ENCODE measurements around the gene SIGLECL1. TPM values are rescaled to one million over a fixed set of nuclear protein-coding genes. Genes with fewer than 3 reads are reported as not detected.
A peak's percentile ranks its signal among the peaks of the same experiment; 100 is the strongest.

SIGLECL1 gene
- total RNA-seq, 1 experiment from 2014 or later: not detected

DNA sequence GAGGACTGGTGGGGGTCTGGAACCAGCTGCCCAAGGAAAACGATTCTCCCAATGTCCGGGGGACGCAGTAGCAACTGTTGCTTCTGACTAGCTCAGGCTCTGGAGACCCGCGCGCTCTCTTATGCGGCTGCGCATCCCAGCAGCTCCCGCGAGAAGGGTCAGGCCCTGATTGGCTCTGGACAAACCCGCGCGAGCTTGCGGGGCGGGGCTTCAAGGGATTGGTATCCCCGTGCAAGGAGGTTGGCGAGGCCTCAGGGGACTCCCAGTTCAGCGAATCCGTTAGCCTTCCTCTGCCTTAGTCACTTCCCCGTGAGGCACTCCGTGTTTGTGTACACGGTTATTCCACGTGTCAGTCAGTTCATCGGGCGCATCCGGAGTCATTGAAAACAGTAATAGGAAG is 20.2 kb downstream of the SIGLECL1 start:
- no peak overlapping the region for H3K27ac Mint-ChIP-seq

DNA sequence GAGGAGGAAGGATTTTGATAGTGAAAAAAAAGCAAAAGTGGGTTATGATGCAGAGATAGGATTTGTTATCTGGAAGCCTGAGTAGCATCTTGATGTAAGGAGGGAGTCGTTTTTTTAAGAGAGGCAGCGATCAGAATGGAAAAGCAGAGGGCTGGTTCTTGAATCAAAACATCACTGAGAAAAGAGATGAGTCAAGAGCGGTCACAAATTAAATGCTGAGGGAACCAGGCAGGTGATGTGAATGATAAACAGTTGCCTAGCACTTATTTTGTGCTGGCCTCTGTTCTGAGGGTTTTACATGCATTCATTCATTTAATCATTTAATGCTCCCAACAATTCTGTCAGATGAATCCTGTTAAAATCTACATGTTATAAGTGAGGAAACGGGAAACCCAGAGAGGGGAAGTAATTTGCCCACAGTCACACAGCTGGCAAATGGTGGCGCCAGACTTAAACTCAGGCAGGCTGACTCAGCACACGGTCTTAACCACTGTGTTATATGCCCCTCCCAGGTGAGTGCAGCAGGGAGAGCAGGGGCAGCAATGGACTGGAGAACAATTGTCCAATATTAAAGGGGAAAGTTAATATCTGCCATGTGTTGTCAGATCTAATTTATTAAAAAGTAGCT is 21.4 kb downstream of the SIGLECL1 start:
- peaks cover 15% of the 10 kb centered on the region for H3K4me1 Mint-ChIP-seq
- TF ChIP-seq, protein P1, sequence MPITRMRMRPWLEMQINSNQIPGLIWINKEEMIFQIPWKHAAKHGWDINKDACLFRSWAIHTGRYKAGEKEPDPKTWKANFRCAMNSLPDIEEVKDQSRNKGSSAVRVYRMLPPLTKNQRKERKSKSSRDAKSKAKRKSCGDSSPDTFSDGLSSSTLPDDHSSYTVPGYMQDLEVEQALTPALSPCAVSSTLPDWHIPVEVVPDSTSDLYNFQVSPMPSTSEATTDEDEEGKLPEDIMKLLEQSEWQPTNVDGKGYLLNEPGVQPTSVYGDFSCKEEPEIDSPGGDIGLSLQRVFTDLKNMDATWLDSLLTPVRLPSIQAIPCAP (CRISPR knock-in tag; IDR thresholded peaks at IDR 0.05): no peak
- TF ChIP-seq, protein P2, sequence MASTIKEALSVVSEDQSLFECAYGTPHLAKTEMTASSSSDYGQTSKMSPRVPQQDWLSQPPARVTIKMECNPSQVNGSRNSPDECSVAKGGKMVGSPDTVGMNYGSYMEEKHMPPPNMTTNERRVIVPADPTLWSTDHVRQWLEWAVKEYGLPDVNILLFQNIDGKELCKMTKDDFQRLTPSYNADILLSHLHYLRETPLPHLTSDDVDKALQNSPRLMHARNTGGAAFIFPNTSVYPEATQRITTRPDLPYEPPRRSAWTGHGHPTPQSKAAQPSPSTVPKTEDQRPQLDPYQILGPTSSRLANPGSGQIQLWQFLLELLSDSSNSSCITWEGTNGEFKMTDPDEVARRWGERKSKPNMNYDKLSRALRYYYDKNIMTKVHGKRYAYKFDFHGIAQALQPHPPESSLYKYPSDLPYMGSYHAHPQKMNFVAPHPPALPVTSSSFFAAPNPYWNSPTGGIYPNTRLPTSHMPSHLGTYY (CRISPR knock-in tag; IDR thresholded peaks at IDR 0.05): no peak
- TF ChIP-seq, protein P3, sequence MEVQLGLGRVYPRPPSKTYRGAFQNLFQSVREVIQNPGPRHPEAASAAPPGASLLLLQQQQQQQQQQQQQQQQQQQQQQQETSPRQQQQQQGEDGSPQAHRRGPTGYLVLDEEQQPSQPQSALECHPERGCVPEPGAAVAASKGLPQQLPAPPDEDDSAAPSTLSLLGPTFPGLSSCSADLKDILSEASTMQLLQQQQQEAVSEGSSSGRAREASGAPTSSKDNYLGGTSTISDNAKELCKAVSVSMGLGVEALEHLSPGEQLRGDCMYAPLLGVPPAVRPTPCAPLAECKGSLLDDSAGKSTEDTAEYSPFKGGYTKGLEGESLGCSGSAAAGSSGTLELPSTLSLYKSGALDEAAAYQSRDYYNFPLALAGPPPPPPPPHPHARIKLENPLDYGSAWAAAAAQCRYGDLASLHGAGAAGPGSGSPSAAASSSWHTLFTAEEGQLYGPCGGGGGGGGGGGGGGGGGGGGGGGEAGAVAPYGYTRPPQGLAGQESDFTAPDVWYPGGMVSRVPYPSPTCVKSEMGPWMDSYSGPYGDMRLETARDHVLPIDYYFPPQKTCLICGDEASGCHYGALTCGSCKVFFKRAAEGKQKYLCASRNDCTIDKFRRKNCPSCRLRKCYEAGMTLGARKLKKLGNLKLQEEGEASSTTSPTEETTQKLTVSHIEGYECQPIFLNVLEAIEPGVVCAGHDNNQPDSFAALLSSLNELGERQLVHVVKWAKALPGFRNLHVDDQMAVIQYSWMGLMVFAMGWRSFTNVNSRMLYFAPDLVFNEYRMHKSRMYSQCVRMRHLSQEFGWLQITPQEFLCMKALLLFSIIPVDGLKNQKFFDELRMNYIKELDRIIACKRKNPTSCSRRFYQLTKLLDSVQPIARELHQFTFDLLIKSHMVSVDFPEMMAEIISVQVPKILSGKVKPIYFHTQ (CRISPR knock-in tag; IDR thresholded peaks at IDR 0.05): no peak
- TF ChIP-seq ZNF263 (CRISPR knock-in tag; IDR thresholded peaks at IDR 0.05; ENCODE audit: low read depth) (no peak), ZNF138 (CRISPR knock-in tag; conservative IDR thresholded peaks at IDR 0.05) (no peak), ZNF317 (CRISPR knock-in tag; IDR thresholded peaks at IDR 0.05; ENCODE audit: borderline replicate concordance, low read depth) (no peak), TCF7 (CRISPR knock-in tag; IDR thresholded peaks at IDR 0.05; ENCODE audit: low read depth) (no peak), GRHL2 (CRISPR knock-in tag; IDR thresholded peaks at IDR 0.05; ENCODE audit: insufficient replicate concordance, severe bottlenecking) (no peak), MYBL2 (CRISPR knock-in tag; IDR thresholded peaks at IDR 0.05) (no peak)
- TF ChIP-seq, protein P4, sequence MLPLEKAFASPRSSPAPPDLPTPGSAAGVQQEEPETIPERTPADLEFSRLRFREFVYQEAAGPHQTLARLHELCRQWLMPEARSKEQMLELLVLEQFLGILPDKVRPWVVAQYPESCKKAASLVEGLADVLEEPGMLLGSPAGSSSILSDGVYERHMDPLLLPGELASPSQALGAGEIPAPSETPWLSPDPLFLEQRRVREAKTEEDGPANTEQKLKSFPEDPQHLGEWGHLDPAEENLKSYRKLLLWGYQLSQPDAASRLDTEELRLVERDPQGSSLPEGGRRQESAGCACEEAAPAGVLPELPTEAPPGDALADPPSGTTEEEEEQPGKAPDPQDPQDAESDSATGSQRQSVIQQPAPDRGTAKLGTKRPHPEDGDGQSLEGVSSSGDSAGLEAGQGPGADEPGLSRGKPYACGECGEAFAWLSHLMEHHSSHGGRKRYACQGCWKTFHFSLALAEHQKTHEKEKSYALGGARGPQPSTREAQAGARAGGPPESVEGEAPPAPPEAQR (CRISPR knock-in tag; IDR thresholded peaks at IDR 0.05): no peak
- TF ChIP-seq, protein P5, sequence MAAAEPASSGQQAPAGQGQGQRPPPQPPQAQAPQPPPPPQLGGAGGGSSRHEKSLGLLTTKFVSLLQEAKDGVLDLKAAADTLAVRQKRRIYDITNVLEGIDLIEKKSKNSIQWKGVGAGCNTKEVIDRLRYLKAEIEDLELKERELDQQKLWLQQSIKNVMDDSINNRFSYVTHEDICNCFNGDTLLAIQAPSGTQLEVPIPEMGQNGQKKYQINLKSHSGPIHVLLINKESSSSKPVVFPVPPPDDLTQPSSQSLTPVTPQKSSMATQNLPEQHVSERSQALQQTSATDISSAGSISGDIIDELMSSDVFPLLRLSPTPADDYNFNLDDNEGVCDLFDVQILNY (CRISPR knock-in tag; IDR thresholded peaks at IDR 0.05): no peak
- TF ChIP-seq, protein P6, sequence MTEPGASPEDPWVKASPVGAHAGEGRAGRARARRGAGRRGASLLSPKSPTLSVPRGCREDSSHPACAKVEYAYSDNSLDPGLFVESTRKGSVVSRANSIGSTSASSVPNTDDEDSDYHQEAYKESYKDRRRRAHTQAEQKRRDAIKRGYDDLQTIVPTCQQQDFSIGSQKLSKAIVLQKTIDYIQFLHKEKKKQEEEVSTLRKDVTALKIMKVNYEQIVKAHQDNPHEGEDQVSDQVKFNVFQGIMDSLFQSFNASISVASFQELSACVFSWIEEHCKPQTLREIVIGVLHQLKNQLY (CRISPR knock-in tag; IDR thresholded peaks at IDR 0.05): no peak
- H3K36me3 Mint-ChIP-seq: no peaks in the 10 kb centered on the region
- peak; percentile 73 for ATAC-seq
- POLR2A ChIA-PET: no interaction called here
- no peak overlapping the region for H3K27ac Mint-ChIP-seq
- H3K9me3 Mint-ChIP-seq: no peaks in the 10 kb centered on the region
- no peak for DNase-seq (ENCODE audit: low spot score)
- CTCF ChIA-PET: interaction anchor here (4.8 kb wide), 1 partner anchor 13 kb away, joined by 34 read pairs; no protein-coding TSS in a partner anchor
- H3K27me3 Mint-ChIP-seq (ENCODE audit: low read depth): peaks cover 11% of the 10 kb centered on the region
- no peak overlapping the region for H3K4me3 Mint-ChIP-seq

More for the DNA sequence above, 20.2 kb downstream of the SIGLECL1 start:
- Mint-ChIP-seq H3K36me3 (no peaks in the 10 kb centered on the region), H3K27me3 (ENCODE audit: low read depth) (peaks cover 11% of the 10 kb centered on the region), H3K9me3 (no peaks in the 10 kb centered on the region), H3K4me1 (peaks cover 15% of the 10 kb centered on the region), H3K4me3 (no peak overlapping the region)
- peak; percentile 81 for ATAC-seq
- ChIA-PET CTCF (interaction anchor here (0.9 to 4.8 kb wide), 5 partner anchors 12 to 151 kb away, joined by 3 to 34 read pairs (median 4); no protein-coding TSS in a partner anchor), POLR2A (no interaction called here)
- DNase-seq (ENCODE audit: low spot score): peak; percentile 34
- TF ChIP-seq, protein P5 (CRISPR knock-in tag; IDR thresholded peaks at IDR 0.05): no peak
- TF ChIP-seq ZNF219 (CRISPR knock-in tag; IDR thresholded peaks at IDR 0.05; ENCODE audit: borderline replicate concordance) (no peak), FOXK1 (CRISPR knock-in tag; IDR thresholded peaks at IDR 0.05) (no peak), SMAD3 (CRISPR knock-in tag; IDR thresholded peaks at IDR 0.05; ENCODE audit: borderline replicate concordance) (no peak), NR3C1 (CRISPR knock-in tag; conservative IDR thresholded peaks at IDR 0.05; ENCODE audit: low read depth) (no peak), ZNF232 (CRISPR knock-in tag; IDR thresholded peaks at IDR 0.05) (no peak), ZBTB21 (CRISPR knock-in tag; IDR thresholded peaks at IDR 0.05; ENCODE audit: borderline replicate concordance) (no peak)
- TF ChIP-seq, protein P7, sequence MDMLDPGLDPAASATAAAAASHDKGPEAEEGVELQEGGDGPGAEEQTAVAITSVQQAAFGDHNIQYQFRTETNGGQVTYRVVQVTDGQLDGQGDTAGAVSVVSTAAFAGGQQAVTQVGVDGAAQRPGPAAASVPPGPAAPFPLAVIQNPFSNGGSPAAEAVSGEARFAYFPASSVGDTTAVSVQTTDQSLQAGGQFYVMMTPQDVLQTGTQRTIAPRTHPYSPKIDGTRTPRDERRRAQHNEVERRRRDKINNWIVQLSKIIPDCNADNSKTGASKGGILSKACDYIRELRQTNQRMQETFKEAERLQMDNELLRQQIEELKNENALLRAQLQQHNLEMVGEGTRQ (CRISPR knock-in tag; IDR thresholded peaks at IDR 0.05): no peak
- TF ChIP-seq, protein P8, sequence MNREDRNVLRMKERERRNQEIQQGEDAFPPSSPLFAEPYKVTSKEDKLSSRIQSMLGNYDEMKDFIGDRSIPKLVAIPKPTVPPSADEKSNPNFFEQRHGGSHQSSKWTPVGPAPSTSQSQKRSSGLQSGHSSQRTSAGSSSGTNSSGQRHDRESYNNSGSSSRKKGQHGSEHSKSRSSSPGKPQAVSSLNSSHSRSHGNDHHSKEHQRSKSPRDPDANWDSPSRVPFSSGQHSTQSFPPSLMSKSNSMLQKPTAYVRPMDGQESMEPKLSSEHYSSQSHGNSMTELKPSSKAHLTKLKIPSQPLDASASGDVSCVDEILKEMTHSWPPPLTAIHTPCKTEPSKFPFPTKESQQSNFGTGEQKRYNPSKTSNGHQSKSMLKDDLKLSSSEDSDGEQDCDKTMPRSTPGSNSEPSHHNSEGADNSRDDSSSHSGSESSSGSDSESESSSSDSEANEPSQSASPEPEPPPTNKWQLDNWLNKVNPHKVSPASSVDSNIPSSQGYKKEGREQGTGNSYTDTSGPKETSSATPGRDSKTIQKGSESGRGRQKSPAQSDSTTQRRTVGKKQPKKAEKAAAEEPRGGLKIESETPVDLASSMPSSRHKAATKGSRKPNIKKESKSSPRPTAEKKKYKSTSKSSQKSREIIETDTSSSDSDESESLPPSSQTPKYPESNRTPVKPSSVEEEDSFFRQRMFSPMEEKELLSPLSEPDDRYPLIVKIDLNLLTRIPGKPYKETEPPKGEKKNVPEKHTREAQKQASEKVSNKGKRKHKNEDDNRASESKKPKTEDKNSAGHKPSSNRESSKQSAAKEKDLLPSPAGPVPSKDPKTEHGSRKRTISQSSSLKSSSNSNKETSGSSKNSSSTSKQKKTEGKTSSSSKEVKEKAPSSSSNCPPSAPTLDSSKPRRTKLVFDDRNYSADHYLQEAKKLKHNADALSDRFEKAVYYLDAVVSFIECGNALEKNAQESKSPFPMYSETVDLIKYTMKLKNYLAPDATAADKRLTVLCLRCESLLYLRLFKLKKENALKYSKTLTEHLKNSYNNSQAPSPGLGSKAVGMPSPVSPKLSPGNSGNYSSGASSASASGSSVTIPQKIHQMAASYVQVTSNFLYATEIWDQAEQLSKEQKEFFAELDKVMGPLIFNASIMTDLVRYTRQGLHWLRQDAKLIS (CRISPR knock-in tag; IDR thresholded peaks at IDR 0.05; ENCODE audit: borderline replicate concordance): no peak

Data from WTC11 (cell line).